Natural killer cell (primary cell): Measurements from ENCODE around the gene LUZP2. TPM values are rescaled to one million over a fixed set of nuclear protein-coding genes. Genes with fewer than 3 reads are reported as not detected.

Experiments used
- ATAC-seq, 3 donors: fragments of 150-1000 bp in 2 of 3; fragments of 200-7000 bp in 1 of 3; cut with Tn5 transposase; 1 replicate in 1 of 3; 2 replicates in 2 of 3; pipeline ENCODE4 v1.10.0; 2021; ENCODE audit warnings: mild to moderate bottlenecking in 2 of 3, moderate library complexity in 2 of 3
- DNase-seq, 2 donors: peaks; one replicate each; pipeline versions ENCODE4 v3.0.0 to v3.0.0-alpha.2; 2013 to 2021; ENCODE audit warnings: mixed read lengths in 1 of 2
- H3K27ac ChIP-seq: one replicate; pipeline ENCODE4 v1.5.1; 2013; ENCODE audit warnings: mild to moderate bottlenecking, low read length
- H3K27me3 ChIP-seq: one replicate; pipeline ENCODE4 v1.6.1; 2013; ENCODE audit warnings: low read length; ENCODE audit not compliant: control insufficient read depth, insufficient read depth
- H3K36me3 ChIP-seq: one replicate; pipeline ENCODE4 v1.6.1; 2013; ENCODE audit warnings: low read length; ENCODE audit not compliant: control insufficient read depth, insufficient read depth
- H3K4me1 ChIP-seq: one replicate; pipeline ENCODE4 v1.6.1; 2013; ENCODE audit warnings: low read length; ENCODE audit not compliant: control insufficient read depth, insufficient read depth
- H3K4me3 ChIP-seq: one replicate; pipeline ENCODE4 v1.5.1; 2013; ENCODE audit warnings: low read length
- H3K9me3 ChIP-seq: one replicate; pipeline ENCODE4 v1.6.1; 2013; ENCODE audit warnings: low read length; ENCODE audit not compliant: control insufficient read depth, insufficient read depth
- H3K27ac Mint-ChIP-seq, 2 donors: one replicate each; pipeline ENCODE4 v1.8.0; 2022; ENCODE audit warnings: mild to moderate bottlenecking in 2 of 2, mixed read lengths in 2 of 2, moderate library complexity in 1 of 2
- H3K27me3 Mint-ChIP-seq, 2 donors: one replicate each; pipeline ENCODE4 v1.8.0; 2022; ENCODE audit warnings: low read depth in 2 of 2, mixed read lengths in 2 of 2
- H3K36me3 Mint-ChIP-seq: one replicate; pipeline ENCODE4 v1.8.0; 2022; ENCODE audit warnings: mixed read lengths
- H3K4me1 Mint-ChIP-seq, 2 donors: one replicate each; pipeline ENCODE4 v1.8.0; 2022; ENCODE audit warnings: mixed read lengths in 2 of 2
- H3K4me3 Mint-ChIP-seq: one replicate; pipeline ENCODE4 v1.8.0; 2022; ENCODE audit warnings: mild to moderate bottlenecking, moderate library complexity, mixed read lengths
- H3K9me3 Mint-ChIP-seq, 2 donors: one replicate each; pipeline ENCODE4 v1.8.0; 2022; ENCODE audit warnings: mixed read lengths in 2 of 2
- WGBS: methylation state at CpG from one replicate; pipeline ENCODE4 v1.1.7; 2013; ENCODE audit warnings: missing lambda C conversion rate; ENCODE audit not compliant: insufficient coverage; 5-methylcytosine and 5-hydroxymethylcytosine counted together
- intact Hi-C: fragments of 100-400 bp; cut with micrococcal nuclease; formaldehyde crosslinking; loops from one replicate; pipeline ENCODE4 v1.14.2; 2022
- total RNA-seq, 4 donors: library from RNA; stranded (reverse); fragments of 120-200 nt in 1 of 4; gene quantifications; one replicate each; pipeline versions ENCODE4 v1.2.3 to v1.2.4, GENCODE V29; 2013 to 2022
- TF ChIP-seq, protein P1 (sequence below): fragments of 200-600 bp; IDR thresholded peaks from one replicate; pipeline ENCODE4 v1.8.0; 2022; ENCODE audit warnings: antibody characterized with exemption

LUZP2 gene
- total RNA-seq: not detected
- total RNA-seq (2013): not detected

DNA sequence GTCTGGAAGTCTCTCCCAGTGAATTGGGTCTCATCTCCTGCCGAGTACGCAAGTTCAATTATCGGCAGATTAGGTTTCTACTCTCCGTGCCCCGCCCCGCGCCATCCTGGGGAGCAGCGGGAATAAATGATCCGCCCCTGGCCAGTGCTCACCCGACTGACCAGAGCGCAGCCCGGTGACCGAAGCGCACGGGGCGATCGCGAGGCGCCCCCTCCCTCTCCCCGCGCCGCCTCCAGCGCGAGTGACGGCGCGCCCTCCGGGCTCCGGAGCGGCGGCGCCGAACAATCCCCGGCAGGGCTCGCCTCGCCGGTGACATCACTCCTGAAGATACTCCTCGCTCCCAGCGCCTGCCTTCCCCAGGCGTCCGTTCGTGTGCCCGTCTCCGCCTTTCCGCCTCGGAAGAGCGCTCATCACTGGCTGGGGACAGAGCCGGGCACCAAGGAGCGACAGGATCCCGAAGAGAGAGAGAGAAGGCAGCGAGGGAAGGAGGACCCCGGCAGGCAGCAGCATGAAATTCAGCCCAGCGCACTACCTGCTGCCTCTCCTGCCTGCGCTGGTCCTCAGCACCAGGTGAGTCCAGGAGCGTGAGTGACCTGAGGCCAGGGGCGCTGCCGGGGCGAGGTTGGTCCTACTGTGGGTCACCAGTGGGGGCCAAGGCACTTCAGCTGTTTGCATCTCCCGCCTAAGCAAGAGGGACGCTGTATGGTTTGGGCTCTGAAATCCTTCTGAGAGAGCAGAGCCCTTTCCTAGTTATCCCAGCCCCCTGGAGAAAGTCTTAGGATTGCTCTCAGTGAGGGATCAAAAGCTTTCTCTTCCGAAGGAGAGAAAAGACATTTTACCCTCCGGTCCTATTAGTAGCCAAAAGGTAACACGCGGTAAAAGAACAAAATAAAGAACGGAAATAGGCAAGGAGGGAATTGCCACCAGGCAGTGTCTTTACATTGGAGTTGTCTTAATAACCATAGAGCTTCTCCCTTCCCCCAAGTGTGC lies at the start of gene LUZP2:
LUZP2 (plus strand) TSS at position 318 of the 990 bp plus-strand sequence.
- no peak within 1 kb of the TSS for H3K4me3 ChIP-seq
- intact Hi-C loops: no loop called here
- Mint-ChIP-seq H3K4me3 (peak within 1 kb of the TSS; percentile 53), H3K27me3 (peaks cover 37 to 44% of the 10 kb centered on the region in 2 donors), H3K27ac (no peak within 1 kb of the TSS), H3K9me3 (peaks cover 0 to 2% of the 10 kb centered on the region in 2 donors), H3K36me3 (no peaks in the 10 kb centered on the region), H3K4me1 (peaks cover 0 to 6% of the 10 kb centered on the region in 2 donors)
- H3K9me3 ChIP-seq: no peaks in the 10 kb centered on the region
- no peak for DNase-seq
- WGBS: 6% methylated on average over 65 of the region's 65 CpGs
- no peak for ATAC-seq
- no peaks in the 10 kb centered on the region for H3K36me3 ChIP-seq
- peaks cover 10% of the 10 kb centered on the region for H3K27me3 ChIP-seq
- TF ChIP-seq, protein P1, sequence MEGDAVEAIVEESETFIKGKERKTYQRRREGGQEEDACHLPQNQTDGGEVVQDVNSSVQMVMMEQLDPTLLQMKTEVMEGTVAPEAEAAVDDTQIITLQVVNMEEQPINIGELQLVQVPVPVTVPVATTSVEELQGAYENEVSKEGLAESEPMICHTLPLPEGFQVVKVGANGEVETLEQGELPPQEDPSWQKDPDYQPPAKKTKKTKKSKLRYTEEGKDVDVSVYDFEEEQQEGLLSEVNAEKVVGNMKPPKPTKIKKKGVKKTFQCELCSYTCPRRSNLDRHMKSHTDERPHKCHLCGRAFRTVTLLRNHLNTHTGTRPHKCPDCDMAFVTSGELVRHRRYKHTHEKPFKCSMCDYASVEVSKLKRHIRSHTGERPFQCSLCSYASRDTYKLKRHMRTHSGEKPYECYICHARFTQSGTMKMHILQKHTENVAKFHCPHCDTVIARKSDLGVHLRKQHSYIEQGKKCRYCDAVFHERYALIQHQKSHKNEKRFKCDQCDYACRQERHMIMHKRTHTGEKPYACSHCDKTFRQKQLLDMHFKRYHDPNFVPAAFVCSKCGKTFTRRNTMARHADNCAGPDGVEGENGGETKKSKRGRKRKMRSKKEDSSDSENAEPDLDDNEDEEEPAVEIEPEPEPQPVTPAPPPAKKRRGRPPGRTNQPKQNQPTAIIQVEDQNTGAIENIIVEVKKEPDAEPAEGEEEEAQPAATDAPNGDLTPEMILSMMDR: no peak
- peaks cover 5% of the 10 kb centered on the region for H3K4me1 ChIP-seq
- H3K27ac ChIP-seq: no peak within 1 kb of the TSS

DNA sequence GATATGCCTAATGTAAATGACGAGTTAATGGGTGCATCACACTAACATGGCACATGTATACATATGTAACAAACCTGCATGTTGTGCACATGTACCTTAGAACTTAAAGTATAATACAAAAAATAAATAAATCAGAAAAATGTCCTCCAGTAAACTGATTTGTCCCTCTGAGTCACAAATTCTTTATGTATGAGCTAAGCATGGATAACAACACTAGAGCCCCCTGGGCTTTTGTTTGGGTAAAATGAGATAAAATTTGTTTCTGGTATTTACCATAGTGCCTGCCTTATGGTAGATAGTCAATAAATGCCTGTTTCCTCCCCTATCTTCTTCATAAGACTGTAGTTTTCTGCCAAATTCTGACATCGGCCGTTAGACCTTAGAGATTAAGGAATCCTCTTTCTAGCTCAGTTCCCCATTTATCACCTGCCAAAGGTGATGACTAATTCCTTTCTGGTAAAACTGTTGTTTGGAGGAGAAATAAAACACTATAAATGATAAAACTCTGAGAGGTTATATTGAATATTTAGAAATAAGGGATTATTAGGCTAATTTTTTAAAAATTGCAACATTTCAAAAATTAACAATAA lies 43.6 kb upstream of the LUZP2 start:
- Mint-ChIP-seq H3K4me3 (no peak overlapping the region), H3K4me1 (no peaks in the 10 kb centered on the region), H3K9me3 (peaks cover 0 to 3% of the 10 kb centered on the region in 2 donors), H3K36me3 (no peaks in the 10 kb centered on the region), H3K27ac (no peak overlapping the region), H3K27me3 (no peaks in the 10 kb centered on the region)
- no peak overlapping the region for H3K4me3 ChIP-seq
- WGBS: 92% methylated on average over 2 of the region's 3 CpGs
- H3K27me3 ChIP-seq: no peaks in the 10 kb centered on the region
- H3K27ac ChIP-seq: no peak overlapping the region
- H3K4me1 ChIP-seq: no peaks in the 10 kb centered on the region
- H3K9me3 ChIP-seq: no peaks in the 10 kb centered on the region
- intact Hi-C loops: no loop called here
- ATAC-seq (no peak), DNase-seq (no peak)
- TF ChIP-seq, protein P1: no peak
- no peaks in the 10 kb centered on the region for H3K36me3 ChIP-seq

DNA sequence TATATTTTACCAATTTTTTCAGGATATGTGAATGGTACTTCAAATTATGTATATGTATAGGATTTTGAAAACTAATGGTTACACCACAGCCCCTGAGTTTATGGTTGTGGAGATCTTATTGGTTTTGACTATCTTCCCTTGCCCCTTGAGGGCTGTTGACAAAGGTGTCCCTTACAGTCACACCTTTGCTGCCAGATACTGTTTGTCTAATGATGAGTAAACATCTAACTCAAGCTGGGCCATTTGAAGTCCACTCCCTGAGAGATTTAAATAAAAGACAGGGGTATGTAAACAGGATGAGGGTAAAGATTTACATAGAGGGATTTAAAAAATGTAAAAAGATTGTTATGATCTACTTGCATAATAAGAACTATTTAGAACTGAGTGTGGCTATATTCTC lies 38.9 kb upstream of the LUZP2 start:
- no peak overlapping the region for H3K4me3 ChIP-seq
- Mint-ChIP-seq H3K36me3 (no peaks in the 10 kb centered on the region), H3K27ac (no peak overlapping the region), H3K27me3 (no peaks in the 10 kb centered on the region), H3K4me1 (no peaks in the 10 kb centered on the region), H3K9me3 (peaks cover 3 to 4% of the 10 kb centered on the region in 2 donors), H3K4me3 (no peak overlapping the region)
- H3K9me3 ChIP-seq: no peaks in the 10 kb centered on the region
- no peak overlapping the region for H3K27ac ChIP-seq
- TF ChIP-seq, protein P1: no peak
- H3K36me3 ChIP-seq: no peaks in the 10 kb centered on the region
- no peaks in the 10 kb centered on the region for H3K27me3 ChIP-seq
- intact Hi-C loops: no loop called here
- no peak for DNase-seq
- no peaks in the 10 kb centered on the region for H3K4me1 ChIP-seq
- no peak for ATAC-seq
